ENCODE results near the gene IQGAP2. TPM values are rescaled to one million over a fixed set of nuclear protein-coding genes. Genes with fewer than 3 reads are reported as not detected.
A peak's percentile ranks its signal among the peaks of the same experiment; 100 is the strongest.

The IQGAP2 gene
- total RNA-seq, 1 donor from 2014 or later: 14.2 TPM

GRCh38 chr5:76419597-76420298 is 16.7 kb downstream of the IQGAP2 start:
- DNase-seq (ENCODE audit: low read depth, low spot score): no peak
- Mint-ChIP-seq H3K4me1 (peaks cover 8% of the 10 kb centered on the region), H3K27me3 (ENCODE audit: low read depth) (no peaks in the 10 kb centered on the region), H3K9me3 (no peaks in the 10 kb centered on the region), H3K27ac (ENCODE audit: unreplicated experiment) (no peak overlapping the region), H3K36me3 (ENCODE audit: low read depth) (no peaks in the 10 kb centered on the region), H3K4me3 (no peak overlapping the region)
- TF ChIP-seq CTCF (conservative IDR thresholded peaks at IDR 0.05): no peak

GRCh38 chr5:76422227-76422626 is 19.1 kb downstream of the IQGAP2 start:
- Mint-ChIP-seq H3K27ac (ENCODE audit: unreplicated experiment) (no peak overlapping the region), H3K27me3 (ENCODE audit: low read depth) (no peaks in the 10 kb centered on the region), H3K9me3 (no peaks in the 10 kb centered on the region), H3K4me1 (peaks cover 33% of the 10 kb centered on the region), H3K4me3 (no peak overlapping the region), H3K36me3 (ENCODE audit: low read depth) (no peaks in the 10 kb centered on the region)
- DNase-seq (ENCODE audit: low read depth, low spot score): no peak
- TF ChIP-seq CTCF (conservative IDR thresholded peaks at IDR 0.05): no peak

- H3K4me3 Mint-ChIP-seq: no peak overlapping the region
- no peak for TF ChIP-seq CTCF (conservative IDR thresholded peaks at IDR 0.05)
- H3K36me3 Mint-ChIP-seq (ENCODE audit: low read depth): no peaks in the 10 kb centered on the region
- peaks cover 38% of the 10 kb centered on the region for H3K4me1 Mint-ChIP-seq
- no peaks in the 10 kb centered on the region for H3K27me3 Mint-ChIP-seq (ENCODE audit: low read depth)
- no peaks in the 10 kb centered on the region for H3K9me3 Mint-ChIP-seq
- no peak for DNase-seq (ENCODE audit: low read depth, low spot score)
- H3K27ac Mint-ChIP-seq (ENCODE audit: unreplicated experiment): no peak overlapping the region
Measured at GRCh38 chr5:76422742-76423141, 19.7 kb downstream of the IQGAP2 start.

- Mint-ChIP-seq H3K27ac (ENCODE audit: unreplicated experiment) (no peak overlapping the region), H3K27me3 (ENCODE audit: low read depth) (no peaks in the 10 kb centered on the region), H3K4me3 (no peak overlapping the region), H3K4me1 (peaks cover 43% of the 10 kb centered on the region), H3K9me3 (no peaks in the 10 kb centered on the region), H3K36me3 (ENCODE audit: low read depth) (no peaks in the 10 kb centered on the region)
- no peak for TF ChIP-seq CTCF (conservative IDR thresholded peaks at IDR 0.05)
- DNase-seq (ENCODE audit: low read depth, low spot score): no peak
Measured at GRCh38 chr5:76425146-76425545, 22.1 kb downstream of the IQGAP2 start.

GRCh38 chr5:76425928-76426804 is 23.1 kb downstream of the IQGAP2 start:
- peaks cover 43% of the 10 kb centered on the region for H3K4me1 Mint-ChIP-seq
- no peak for DNase-seq (ENCODE audit: low read depth, low spot score)
- no peaks in the 10 kb centered on the region for H3K27me3 Mint-ChIP-seq (ENCODE audit: low read depth)
- peak overlapping the region; percentile 59 for H3K4me3 Mint-ChIP-seq
- H3K27ac Mint-ChIP-seq (ENCODE audit: unreplicated experiment): peak overlapping the region; percentile 92
- H3K9me3 Mint-ChIP-seq: no peaks in the 10 kb centered on the region
- TF ChIP-seq CTCF (conservative IDR thresholded peaks at IDR 0.05): no peak
- no peaks in the 10 kb centered on the region for H3K36me3 Mint-ChIP-seq (ENCODE audit: low read depth)

Measured in neural crest cell (in vitro differentiated cells).